PC-3 (cell line): ENCODE results near the gene LTB4R2. TPM values are rescaled to one million over a fixed set of nuclear protein-coding genes. Genes with fewer than 3 reads are reported as not detected.

ENCODE experiments used
- ATAC-seq: fragments of 200-7000 bp; cut with Tn5 transposase; 2 replicates; pipeline ENCODE4 v1.9.1; 2020; ENCODE audit warnings: mild to moderate bottlenecking, moderate library complexity
- BruUV-seq: library from RNA; stranded (reverse); fragments of 400-500 nt; replicated peaks from 2 replicates; lab custom pipeline; 2021; lab: Mats Ljungman, UMichigan
- CTCF ChIA-PET: fragments of 300-600 bp; sonication (Branson Sonifier 250); formaldehyde crosslinking; loops from one replicate; lab custom pipeline; 2022; ENCODE audit warnings: antibody characterized with exemption; lab: Charles Lee
- POLR2A ChIA-PET: fragments of 300-600 bp; sonication (Branson Sonifier 250); formaldehyde crosslinking; loops from one replicate; lab custom pipeline; 2022; ENCODE audit warnings: antibody characterized with exemption; ENCODE audit not compliant: unreplicated experiment; lab: Charles Lee
- DNase-seq: peaks from one replicate; pipeline ENCODE4 v3.0.0-alpha.2; 2015
- H2AFZ ChIP-seq: fragments of 300-600 bp; sonication (generic); 2 replicates; pipeline ENCODE4 v1.6.0; 2016; ENCODE audit warnings: antibody characterized with exemption, low read length
- H3F3A ChIP-seq: fragments of 300-600 bp; sonication (generic); one replicate; pipeline ENCODE4 v1.6.0; 2017; ENCODE audit warnings: antibody characterized with exemption, low read length, control low read depth, mild to moderate bottlenecking; ENCODE audit not compliant: unreplicated experiment
- H3K27ac ChIP-seq: fragments of 300-600 bp; sonication (generic); 2 replicates; pipeline ENCODE4 v1.5.1; 2016; ENCODE audit warnings: mild to moderate bottlenecking, low read length
- H3K27me3 ChIP-seq: fragments of 300-600 bp; sonication (generic); 2 replicates; pipeline ENCODE4 v1.6.1; 2016; ENCODE audit warnings: low read length, mixed read lengths
- H3K36me3 ChIP-seq: fragments of 300-600 bp; sonication (generic); 2 replicates; pipeline ENCODE4 v1.6.1; 2016; ENCODE audit warnings: low read depth, mixed run types, low read length, mixed read lengths
- H3K4me1 ChIP-seq: fragments of 300-600 bp; sonication (generic); 2 replicates; pipeline ENCODE4 v1.5.1; 2016; ENCODE audit warnings: low read length; ENCODE audit not compliant: insufficient read depth
- H3K4me2 ChIP-seq: fragments of 300-600 bp; sonication (generic); 2 replicates; pipeline ENCODE4 v1.6.0; 2016; ENCODE audit warnings: low read length
- H3K4me3 ChIP-seq: fragments of 300-600 bp; sonication (generic); 2 replicates; pipeline ENCODE4 v1.5.1; 2016; ENCODE audit warnings: mild to moderate bottlenecking, low read length, mixed read lengths
- H3K79me2 ChIP-seq: fragments of 300-600 bp; sonication (generic); 2 replicates; pipeline ENCODE4 v1.6.1; 2017; ENCODE audit warnings: low read length, mixed read lengths
- H3K9ac ChIP-seq: fragments of 300-600 bp; sonication (generic); 2 replicates; pipeline ENCODE4 v1.6.0; 2016; ENCODE audit warnings: mild to moderate bottlenecking, low read length
- H3K9me2 ChIP-seq: fragments of 300-600 bp; sonication (generic); replicated peaks from 2 replicates; pipeline ENCODE4 v1.6.1; 2016; ENCODE audit warnings: mixed run types, low read length, mixed read lengths
- H3K9me3 ChIP-seq: fragments of 300-600 bp; sonication (generic); 2 replicates; pipeline ENCODE4 v1.6.1; 2016; ENCODE audit warnings: low read length, mixed read lengths
- H4K20me1 ChIP-seq: fragments of 300-600 bp; sonication (generic); 2 replicates; pipeline ENCODE4 v1.6.1; 2016; ENCODE audit warnings: low read length, mixed read lengths
- EZH2 ChIP-seq: fragments of 300-600 bp; sonication (generic); IDR thresholded peaks from one replicate; pipeline ENCODE4 v1.6.1; 2017; ENCODE audit warnings: antibody characterized with exemption, mild to moderate bottlenecking, low read length; ENCODE audit not compliant: unreplicated experiment
- EZH2phosphoT487 ChIP-seq: fragments of 300-600 bp; sonication (generic); IDR thresholded peaks from 2 replicates; pipeline ENCODE4 v1.6.1; 2018; ENCODE audit warnings: mild to moderate bottlenecking, antibody characterized with exemption, low read length, borderline replicate concordance
- intact Hi-C: fragments of 100-400 bp; cut with micrococcal nuclease; formaldehyde crosslinking; loops from 2 replicates; pipeline ENCODE4 v1.9.0; 2023
- total RNA-seq: library from RNA; depleted of rRNA; stranded (reverse); fragments of >200 nt; gene quantifications from 2 replicates; pipeline ENCODE4 v1.2.3, GENCODE V29; 2014
- TF ChIP-seq, protein P1 (sequence below): fragments of 300-600 bp; sonication (generic); conservative IDR thresholded peaks from 2 replicates; pipeline ENCODE4 v1.5.1; 2017; ENCODE audit warnings: antibody characterized with exemption, low read depth, mild to moderate bottlenecking, low read length

Gene LTB4R2
- total RNA-seq, 1 experiment from 2014 or later = 9.3 TPM

- ATAC-seq (no peak), DNase-seq (no peak)
- H3K4me1 ChIP-seq = peaks cover 4% of the 10 kb centered on the region; the same call in 1 of the 2 replicates
- no TSS peak for BruUV-seq
- H4K20me1 ChIP-seq = no peaks in the 10 kb centered on the region
- H3K27me3 ChIP-seq = peaks cover under 1% of the 10 kb centered on the region; the same call in 1 of the 2 replicates
- ChIA-PET POLR2A (no interaction called here), CTCF (no interaction called here)
- no peaks in the 10 kb centered on the region for H3K79me2 ChIP-seq
- no peak for TF ChIP-seq EZH2phosphoT487
- TF ChIP-seq, protein P1, sequence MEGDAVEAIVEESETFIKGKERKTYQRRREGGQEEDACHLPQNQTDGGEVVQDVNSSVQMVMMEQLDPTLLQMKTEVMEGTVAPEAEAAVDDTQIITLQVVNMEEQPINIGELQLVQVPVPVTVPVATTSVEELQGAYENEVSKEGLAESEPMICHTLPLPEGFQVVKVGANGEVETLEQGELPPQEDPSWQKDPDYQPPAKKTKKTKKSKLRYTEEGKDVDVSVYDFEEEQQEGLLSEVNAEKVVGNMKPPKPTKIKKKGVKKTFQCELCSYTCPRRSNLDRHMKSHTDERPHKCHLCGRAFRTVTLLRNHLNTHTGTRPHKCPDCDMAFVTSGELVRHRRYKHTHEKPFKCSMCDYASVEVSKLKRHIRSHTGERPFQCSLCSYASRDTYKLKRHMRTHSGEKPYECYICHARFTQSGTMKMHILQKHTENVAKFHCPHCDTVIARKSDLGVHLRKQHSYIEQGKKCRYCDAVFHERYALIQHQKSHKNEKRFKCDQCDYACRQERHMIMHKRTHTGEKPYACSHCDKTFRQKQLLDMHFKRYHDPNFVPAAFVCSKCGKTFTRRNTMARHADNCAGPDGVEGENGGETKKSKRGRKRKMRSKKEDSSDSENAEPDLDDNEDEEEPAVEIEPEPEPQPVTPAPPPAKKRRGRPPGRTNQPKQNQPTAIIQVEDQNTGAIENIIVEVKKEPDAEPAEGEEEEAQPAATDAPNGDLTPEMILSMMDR = no peak
- TF ChIP-seq EZH2 = no peak
- H3K9me2 ChIP-seq = no peaks in the 10 kb centered on the region
- H3K36me3 ChIP-seq = no peaks in the 10 kb centered on the region
- H3K4me3 ChIP-seq = no peak overlapping the region
- no peaks in the 10 kb centered on the region for H3F3A ChIP-seq
- H3K4me2 ChIP-seq = no peak overlapping the region
- H3K9me3 ChIP-seq = no peaks in the 10 kb centered on the region
- H3K27ac ChIP-seq = no peak overlapping the region
- H2AFZ ChIP-seq = no peak overlapping the region
- no peak overlapping the region for H3K9ac ChIP-seq
- intact Hi-C loops = no loop called here
These were observed 28.9 kb downstream of the LTB4R2 start for GRCh38 chr14:24338843-24339242.

DNA sequence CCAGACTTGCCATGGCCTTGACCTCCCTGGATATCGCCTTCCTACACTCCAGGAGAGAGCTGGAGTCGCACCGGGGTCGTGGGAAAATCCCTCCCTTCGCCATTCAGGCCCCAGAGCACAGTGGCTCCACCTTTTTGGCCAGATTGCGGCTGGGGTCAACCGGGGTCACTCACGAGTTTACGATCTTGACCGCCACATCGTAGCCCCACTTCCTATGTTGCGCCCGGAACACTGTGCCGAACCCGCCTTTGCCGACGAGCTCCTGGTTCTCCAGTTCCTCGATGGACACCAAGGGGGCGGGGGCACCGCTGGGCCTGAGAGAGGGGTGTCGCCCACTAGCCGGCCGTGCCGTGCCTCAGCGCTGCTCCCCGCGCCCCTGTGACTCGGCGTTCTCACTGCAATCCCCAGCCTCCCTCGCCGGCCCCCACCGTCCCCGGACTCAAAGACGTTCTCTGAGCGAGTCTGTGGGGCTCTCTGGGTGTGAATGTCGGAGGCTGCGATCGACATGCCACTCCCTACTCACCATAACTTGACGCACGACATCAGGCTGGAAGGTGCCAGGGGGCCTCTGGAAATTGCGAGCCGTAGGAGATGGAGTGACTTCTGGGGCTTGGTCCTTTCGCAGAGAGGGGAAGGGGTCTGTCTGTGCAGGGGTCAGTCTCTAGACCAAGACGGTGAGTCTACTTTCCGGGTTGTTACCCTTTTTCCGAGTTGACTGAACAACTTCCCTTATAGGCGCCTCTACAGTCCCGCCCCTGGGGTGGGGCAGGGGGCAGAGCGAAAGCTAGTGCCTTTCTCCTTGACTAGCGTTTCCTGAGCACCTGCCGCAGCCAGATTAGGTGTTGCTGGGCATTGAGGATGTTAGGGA, 29.6 kb downstream of the LTB4R2 start, which contains the start of gene RIPK3:
RIPK3 (minus strand) TSS at position 708 of the 868 bp plus-strand sequence; CDS start at position 543, 165 bp downstream.
- ATAC-seq = no peak
- Histone ChIP-seq H3K27me3 (peaks cover 4% of the 10 kb centered on the region; the same call in 1 of the 2 replicates), H3K9me2 (no peaks in the 10 kb centered on the region), H3K4me3 (no peak within 1 kb of the TSS), H3K79me2 (no peaks in the 10 kb centered on the region), H3K4me1 (no peaks in the 10 kb centered on the region), H4K20me1 (no peaks in the 10 kb centered on the region), H2AFZ (no peak within 1 kb of the TSS), H3K9ac (no peak within 1 kb of the TSS), H3F3A (no peaks in the 10 kb centered on the region), H3K9me3 (no peaks in the 10 kb centered on the region), H3K27ac (no peak within 1 kb of the TSS), H3K4me2 (no peak within 1 kb of the TSS), H3K36me3 (no peaks in the 10 kb centered on the region)
- TF ChIP-seq EZH2phosphoT487 (no peak), EZH2 (no peak)
- TF ChIP-seq, protein P1 = no peak
- ChIA-PET POLR2A (no interaction called here), CTCF (no interaction called here)
- DNase-seq = no peak
- no TSS peak for BruUV-seq
- intact Hi-C loops = no loop called here

DNA sequence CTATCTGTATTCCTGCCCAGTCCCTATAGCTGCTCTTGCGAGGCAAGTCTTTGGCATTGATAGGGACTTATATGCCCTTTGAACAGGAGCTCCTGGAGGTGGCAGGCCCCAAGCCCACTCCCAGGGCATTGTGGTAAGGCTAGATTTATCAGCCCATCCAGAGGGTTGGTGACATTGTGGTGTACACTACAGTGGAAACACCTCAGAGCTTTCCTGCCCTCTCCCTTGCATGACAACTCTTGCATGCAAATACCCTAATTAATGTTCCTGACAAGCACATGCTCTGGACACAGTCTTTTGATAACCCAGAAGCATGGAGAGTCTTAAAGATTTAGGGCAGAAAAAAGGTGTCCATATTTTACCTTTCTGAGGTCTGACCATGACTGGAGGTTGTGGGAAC, 30.7 kb downstream of the LTB4R2 start:
- peaks cover 4% of the 10 kb centered on the region; the same call in 1 of the 2 replicates for H3K27me3 ChIP-seq
- no peak for DNase-seq
- POLR2A ChIA-PET = no interaction called here

More for the DNA sequence above, 30.7 kb downstream of the LTB4R2 start:
- Histone ChIP-seq H4K20me1 (no peaks in the 10 kb centered on the region), H3K4me1 (no peaks in the 10 kb centered on the region), H3K36me3 (no peaks in the 10 kb centered on the region), H3K4me3 (no peak overlapping the region), H3K27ac (no peak overlapping the region), H3K4me2 (no peak overlapping the region), H3K9ac (no peak overlapping the region), H3K9me3 (no peaks in the 10 kb centered on the region), H2AFZ (no peak overlapping the region), H3K9me2 (no peaks in the 10 kb centered on the region), H3F3A (no peaks in the 10 kb centered on the region), H3K79me2 (no peaks in the 10 kb centered on the region)
- intact Hi-C loops = no loop called here
- BruUV-seq = no TSS peak
- ATAC-seq = no peak
- CTCF ChIA-PET = no interaction called here
- TF ChIP-seq EZH2phosphoT487 (no peak), EZH2 (no peak)
- TF ChIP-seq, protein P1 = no peak
